Fibroblast of the aortic adventitia (primary cell): ENCODE results near the gene TRNT1. TPM values are rescaled to one million over a fixed set of nuclear protein-coding genes. Genes with fewer than 3 reads are reported as not detected.

ENCODE experiments used
- DNase-seq: peaks from one replicate; pipeline ENCODE4 v3.0.0-alpha.2; 2010; ENCODE audit warnings: low read depth
- H3K4me3 ChIP-seq: 2 replicates; pipeline ENCODE4 v1.5.1; 2011; ENCODE audit warnings: low read depth, mild to moderate bottlenecking, control low read depth, low read length, moderate library complexity
- CTCF ChIP-seq: IDR thresholded peaks from 2 replicates; pipeline ENCODE4 v1.5.1; 2011; ENCODE audit warnings: mild to moderate bottlenecking, low read length, control low read depth, inconsistent platforms; ENCODE audit not compliant: insufficient read depth
- total RNA-seq: library from RNA; depleted of rRNA; stranded (reverse); fragments of >200 nt; gene quantifications from 2 replicates; pipeline ENCODE4 v1.2.3, GENCODE V29; 2012; ENCODE audit warnings: low replicate concordance

Gene TRNT1
- total RNA-seq, 1 donor = 23.3 TPM

GRCh38 chr3:3127432-3128010, 781 bp downstream of the TRNT1 start:
- DNase-seq = peak; percentile 11
- TF ChIP-seq CTCF = no peak
- peak overlapping the region; percentile 88 for H3K4me3 ChIP-seq

- no peak overlapping the region for H3K4me3 ChIP-seq
- no peak for TF ChIP-seq CTCF
- no peak for DNase-seq
Observed at GRCh38 chr3:3129579-3129978, 2.8 kb downstream of the TRNT1 start.

- no peak overlapping the region for H3K4me3 ChIP-seq
- DNase-seq = no peak
- TF ChIP-seq CTCF = no peak
Observed at GRCh38 chr3:3133500-3133899, 6.8 kb downstream of the TRNT1 start.

GRCh38 chr3:3134750-3135448, 8.2 kb downstream of the TRNT1 start:
- no peak for TF ChIP-seq CTCF
- DNase-seq = no peak
- H3K4me3 ChIP-seq = no peak overlapping the region

- no peak for DNase-seq
- TF ChIP-seq CTCF = no peak
- H3K4me3 ChIP-seq = no peak overlapping the region
Observed at GRCh38 chr3:3137526-3137925, 10.8 kb downstream of the TRNT1 start.

GRCh38 chr3:3141939-3142338, 15.2 kb downstream of the TRNT1 start:
- no peak for DNase-seq
- no peak overlapping the region for H3K4me3 ChIP-seq
- TF ChIP-seq CTCF = no peak

GRCh38 chr3:3145831-3146230, 19.1 kb downstream of the TRNT1 start:
- peak; percentile 8 for DNase-seq
- H3K4me3 ChIP-seq = no peak overlapping the region
- no peak for TF ChIP-seq CTCF
